Measurements from ENCODE around the gene ZNF14. TPM values are rescaled to one million over a fixed set of nuclear protein-coding genes. Genes with fewer than 3 reads are reported as not detected.

The ZNF14 gene
- total RNA-seq, 1 experiment from 2014 or later = 5.6 TPM

DNA sequence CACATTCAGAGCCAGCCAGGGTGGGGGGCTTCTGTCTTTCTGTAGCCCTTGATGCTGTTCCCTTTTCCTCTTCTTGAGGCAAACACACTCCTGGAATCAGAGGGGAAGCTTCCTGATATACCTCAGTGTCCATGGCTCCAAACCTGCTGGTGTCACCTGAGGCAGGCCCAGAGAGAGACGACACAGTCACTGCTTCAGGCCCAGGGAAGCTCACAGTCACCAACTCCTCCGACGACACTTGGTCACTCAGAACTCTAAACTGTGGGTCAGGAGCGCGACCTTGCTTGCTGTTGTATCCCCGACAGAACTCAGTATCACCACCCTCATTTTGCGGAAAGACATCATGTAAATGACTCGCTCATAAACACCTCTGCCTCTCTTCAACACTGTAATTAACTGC lies 70.6 kb downstream of the ZNF14 start:
- CTCF ChIA-PET = no interaction called here
- TF ChIP-seq, protein P1, sequence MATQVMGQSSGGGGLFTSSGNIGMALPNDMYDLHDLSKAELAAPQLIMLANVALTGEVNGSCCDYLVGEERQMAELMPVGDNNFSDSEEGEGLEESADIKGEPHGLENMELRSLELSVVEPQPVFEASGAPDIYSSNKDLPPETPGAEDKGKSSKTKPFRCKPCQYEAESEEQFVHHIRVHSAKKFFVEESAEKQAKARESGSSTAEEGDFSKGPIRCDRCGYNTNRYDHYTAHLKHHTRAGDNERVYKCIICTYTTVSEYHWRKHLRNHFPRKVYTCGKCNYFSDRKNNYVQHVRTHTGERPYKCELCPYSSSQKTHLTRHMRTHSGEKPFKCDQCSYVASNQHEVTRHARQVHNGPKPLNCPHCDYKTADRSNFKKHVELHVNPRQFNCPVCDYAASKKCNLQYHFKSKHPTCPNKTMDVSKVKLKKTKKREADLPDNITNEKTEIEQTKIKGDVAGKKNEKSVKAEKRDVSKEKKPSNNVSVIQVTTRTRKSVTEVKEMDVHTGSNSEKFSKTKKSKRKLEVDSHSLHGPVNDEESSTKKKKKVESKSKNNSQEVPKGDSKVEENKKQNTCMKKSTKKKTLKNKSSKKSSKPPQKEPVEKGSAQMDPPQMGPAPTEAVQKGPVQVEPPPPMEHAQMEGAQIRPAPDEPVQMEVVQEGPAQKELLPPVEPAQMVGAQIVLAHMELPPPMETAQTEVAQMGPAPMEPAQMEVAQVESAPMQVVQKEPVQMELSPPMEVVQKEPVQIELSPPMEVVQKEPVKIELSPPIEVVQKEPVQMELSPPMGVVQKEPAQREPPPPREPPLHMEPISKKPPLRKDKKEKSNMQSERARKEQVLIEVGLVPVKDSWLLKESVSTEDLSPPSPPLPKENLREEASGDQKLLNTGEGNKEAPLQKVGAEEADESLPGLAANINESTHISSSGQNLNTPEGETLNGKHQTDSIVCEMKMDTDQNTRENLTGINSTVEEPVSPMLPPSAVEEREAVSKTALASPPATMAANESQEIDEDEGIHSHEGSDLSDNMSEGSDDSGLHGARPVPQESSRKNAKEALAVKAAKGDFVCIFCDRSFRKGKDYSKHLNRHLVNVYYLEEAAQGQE (IDR thresholded peaks at IDR 0.05; ENCODE audit: insufficient read depth in 1 of 2, low read depth in 2 of 2, low read length in 1 of 2) = no peak
- no peak for TF ChIP-seq TCF7L2 (IDR thresholded peaks at IDR 0.05; ENCODE audit: low read depth, low read length)
- no peak for TF ChIP-seq POLR2AphosphoS5 (IDR thresholded peaks at IDR 0.05; ENCODE audit: low read depth, low read length)
- TF ChIP-seq, protein P2, sequence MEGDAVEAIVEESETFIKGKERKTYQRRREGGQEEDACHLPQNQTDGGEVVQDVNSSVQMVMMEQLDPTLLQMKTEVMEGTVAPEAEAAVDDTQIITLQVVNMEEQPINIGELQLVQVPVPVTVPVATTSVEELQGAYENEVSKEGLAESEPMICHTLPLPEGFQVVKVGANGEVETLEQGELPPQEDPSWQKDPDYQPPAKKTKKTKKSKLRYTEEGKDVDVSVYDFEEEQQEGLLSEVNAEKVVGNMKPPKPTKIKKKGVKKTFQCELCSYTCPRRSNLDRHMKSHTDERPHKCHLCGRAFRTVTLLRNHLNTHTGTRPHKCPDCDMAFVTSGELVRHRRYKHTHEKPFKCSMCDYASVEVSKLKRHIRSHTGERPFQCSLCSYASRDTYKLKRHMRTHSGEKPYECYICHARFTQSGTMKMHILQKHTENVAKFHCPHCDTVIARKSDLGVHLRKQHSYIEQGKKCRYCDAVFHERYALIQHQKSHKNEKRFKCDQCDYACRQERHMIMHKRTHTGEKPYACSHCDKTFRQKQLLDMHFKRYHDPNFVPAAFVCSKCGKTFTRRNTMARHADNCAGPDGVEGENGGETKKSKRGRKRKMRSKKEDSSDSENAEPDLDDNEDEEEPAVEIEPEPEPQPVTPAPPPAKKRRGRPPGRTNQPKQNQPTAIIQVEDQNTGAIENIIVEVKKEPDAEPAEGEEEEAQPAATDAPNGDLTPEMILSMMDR (IDR thresholded peaks at IDR 0.05) = no peak
- TF ChIP-seq SIN3A (IDR thresholded peaks at IDR 0.05; ENCODE audit: borderline replicate concordance, insufficient read depth, low read depth, low read length) = no peak
- POLR2A ChIA-PET = no interaction called here
- Histone ChIP-seq H3K36me3 (ENCODE audit: control insufficient read depth, insufficient read depth, low read length) (peaks cover 5% of the 10 kb centered on the region; the same call in 1 of the 2 replicates), H3K4me3 (ENCODE audit: low read depth in 2 of 2, low read length in 2 of 2) (peak overlapping the region; percentile 74 to 81), H3K27ac (ENCODE audit: low read length) (peak overlapping the region; percentile 74), H3K9me3 (ENCODE audit: control insufficient read depth, insufficient read depth, low read depth, low read length) (no peaks in the 10 kb centered on the region), H3K27me3 (ENCODE audit: control insufficient read depth, insufficient read depth, low read length) (no peaks in the 10 kb centered on the region), H3K4me1 (ENCODE audit: control insufficient read depth, insufficient read depth, low read length) (peaks cover 10% of the 10 kb centered on the region)
- no peak for ATAC-seq
- in situ Hi-C loops (cut with HindIII; ENCODE audit: low pct_unique_long_range_greater_than_20kb, low sequenced_read_pairs) (no loop called here), intact Hi-C loops (cut with micrococcal nuclease; ENCODE audit: unreplicated experiment) (loop anchor here (10.0 kb wide), 1 partner anchor 72 kb away; the partner anchor contains the start of gene ZNF14)
- DNase-seq (ENCODE audit: low read depth, low spot score) = no peak
- BruUV-seq (replicated peaks) = TSS peak; percentile 88

- intact Hi-C loops (cut with micrococcal nuclease; ENCODE audit: unreplicated experiment) = loop anchor here (10.0 kb wide), 1 partner anchor 73 kb away; the partner anchor contains the start of gene ZNF14
- CTCF ChIA-PET = no interaction called here
These were observed 71.1 kb downstream of the ZNF14 start for GRCh38 chr19:19661675-19662251.

More at GRCh38 chr19:19661675-19662251, 71.1 kb downstream of the ZNF14 start:
- in situ Hi-C loops (cut with HindIII; ENCODE audit: low pct_unique_long_range_greater_than_20kb, low sequenced_read_pairs) = no loop called here
- Histone ChIP-seq H3K27ac (ENCODE audit: low read length) (no peak overlapping the region), H3K27me3 (ENCODE audit: control insufficient read depth, insufficient read depth, low read length) (no peaks in the 10 kb centered on the region), H3K36me3 (ENCODE audit: control insufficient read depth, insufficient read depth, low read length) (peaks cover 5% of the 10 kb centered on the region; the same call in 1 of the 2 replicates), H3K4me3 (ENCODE audit: low read depth in 2 of 2, low read length in 2 of 2) (peak overlapping the region; percentile 74 to 81), H3K9me3 (ENCODE audit: control insufficient read depth, insufficient read depth, low read depth, low read length) (no peaks in the 10 kb centered on the region), H3K4me1 (ENCODE audit: control insufficient read depth, insufficient read depth, low read length) (peaks cover 10% of the 10 kb centered on the region)
- POLR2A ChIA-PET = interaction anchor here (0.5 kb wide), 1 partner anchor 77 kb away, joined by 3 read pairs; no protein-coding TSS in a partner anchor
- DNase-seq (ENCODE audit: low read depth, low spot score) (no peak), ATAC-seq (no peak)
- no TSS peak for BruUV-seq (replicated peaks)
- TF ChIP-seq SIN3A (IDR thresholded peaks at IDR 0.05; ENCODE audit: borderline replicate concordance, insufficient read depth, low read depth, low read length) (no peak), POLR2AphosphoS5 (IDR thresholded peaks at IDR 0.05; ENCODE audit: low read depth, low read length) (no peak), TCF7L2 (IDR thresholded peaks at IDR 0.05; ENCODE audit: low read depth, low read length) (no peak)
- TF ChIP-seq, protein P2 (IDR thresholded peaks at IDR 0.05) = no peak
- TF ChIP-seq, protein P1 (IDR thresholded peaks at IDR 0.05; ENCODE audit: insufficient read depth in 1 of 2, low read depth in 2 of 2, low read length in 1 of 2) = no peak

Data from Panc1 (cell line).